Stimulated activated CD8-positive, alpha-beta memory T cell treated with anti-CD3 and anti-CD28 coated beads, Interleukin-12 subunit alpha, Interleukin-12 subunit beta, amount 100 ng/mL, for 4 hours (primary cell): ENCODE results near the gene COL9A1.

Source experiments
- DNase-seq: peaks from one replicate; pipeline ENCODE4 v3.0.0-alpha.2; 2020; ENCODE audit warnings: low read depth

Gene COL9A1

DNA sequence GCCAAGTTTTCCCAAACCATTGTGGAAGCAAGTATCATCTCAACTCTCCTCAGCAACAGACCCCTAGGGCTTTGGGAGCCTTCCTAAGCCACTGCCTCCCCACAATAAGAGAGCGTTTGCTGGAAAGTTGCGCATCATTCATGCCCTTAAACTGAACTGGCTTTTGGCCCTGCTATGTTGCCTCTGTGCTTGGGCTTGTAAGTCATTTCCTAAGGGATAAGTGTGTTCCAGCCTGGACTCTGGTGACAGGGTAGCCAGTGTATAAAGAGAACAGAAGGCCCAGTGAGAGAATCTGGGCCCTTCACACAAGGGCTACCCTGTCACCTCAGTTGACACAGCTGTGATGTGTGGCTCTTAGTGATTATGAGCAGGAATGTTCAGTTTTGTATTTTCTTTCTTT lies 77.8 kb downstream of the COL9A1 start:
- no peak for DNase-seq

GRCh38 chr6:70222439-70222749 lies 80.5 kb downstream of the COL9A1 start:
- DNase-seq: no peak

GRCh38 chr6:70221715-70222438 lies 81.0 kb downstream of the COL9A1 start:
- no peak for DNase-seq

DNA sequence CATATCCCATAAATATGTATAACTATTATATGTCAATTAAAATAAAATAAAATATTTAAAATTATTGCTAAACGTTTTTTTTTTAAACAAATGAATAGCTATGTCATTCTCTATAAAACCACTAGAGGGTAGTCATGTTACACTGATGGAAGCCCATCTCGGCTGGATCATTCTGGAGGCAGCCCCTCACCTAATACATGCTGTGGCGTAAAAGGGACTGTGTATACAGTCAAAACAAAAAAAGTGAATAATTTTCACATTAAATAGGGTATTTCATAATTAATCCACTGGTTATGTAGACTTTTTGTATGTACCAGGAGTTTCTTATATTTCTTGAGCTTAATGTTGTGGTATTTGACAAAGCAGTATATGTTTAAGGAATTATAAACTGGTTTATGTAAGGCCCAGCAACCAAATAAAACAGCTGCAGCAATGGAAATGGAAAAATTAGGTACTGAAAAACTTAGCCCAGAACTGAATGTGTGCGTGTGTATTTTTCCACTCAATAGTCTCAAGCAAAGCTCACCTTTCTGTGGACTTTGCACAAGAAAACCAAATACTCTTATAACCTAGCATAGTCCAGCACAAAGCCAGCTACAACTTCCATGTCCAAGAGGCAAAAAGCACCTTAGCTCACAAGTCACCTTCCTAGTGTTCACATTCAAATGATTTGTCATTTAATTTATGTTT lies 81.7 kb downstream of the COL9A1 start:
- DNase-seq: no peak

GRCh38 chr6:70219943-70220613 lies 82.8 kb downstream of the COL9A1 start:
- no peak for DNase-seq

DNA sequence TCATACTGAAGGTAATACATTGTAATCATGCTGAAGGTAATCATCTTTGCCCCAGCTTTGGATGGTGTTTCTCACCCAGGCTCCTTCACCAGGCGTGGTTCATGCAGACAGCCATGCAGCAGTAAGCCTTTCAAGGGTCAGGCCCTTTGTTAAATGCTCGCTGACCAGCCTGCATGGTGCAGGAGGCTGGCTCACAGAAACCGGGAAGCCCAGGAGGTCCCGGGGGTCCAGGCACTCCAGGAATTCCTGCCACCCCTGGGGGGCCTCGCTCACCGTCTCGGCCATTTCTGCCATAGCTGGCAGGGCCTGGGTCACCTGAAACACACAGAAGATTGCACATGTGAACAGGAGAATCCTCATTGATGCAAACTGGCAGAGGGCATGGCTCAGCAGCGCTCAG lies 86.1 kb downstream of the COL9A1 start:
- no peak for DNase-seq

- DNase-seq: no peak
Measured at GRCh38 chr6:70215460-70216108, 87.3 kb downstream of the COL9A1 start.

DNA sequence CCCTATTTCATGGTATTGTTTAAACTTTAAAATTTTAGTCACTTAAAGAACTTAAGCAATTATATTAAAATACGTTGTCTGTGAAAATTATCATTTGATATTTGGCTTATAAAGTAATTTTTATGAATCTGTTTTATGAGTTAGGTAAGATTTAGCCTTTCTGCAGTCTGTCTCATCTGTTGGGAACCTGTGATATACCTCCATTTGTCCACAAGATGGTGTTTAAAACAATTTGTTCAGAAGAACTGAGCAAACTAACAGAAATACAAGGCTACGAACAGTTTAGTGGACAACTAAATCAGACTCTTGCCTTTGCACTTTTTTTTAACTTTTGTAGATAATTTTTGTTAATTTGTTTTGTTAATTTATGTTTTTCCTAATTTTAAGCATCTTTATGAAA lies 92.4 kb downstream of the COL9A1 start:
- no peak for DNase-seq

GRCh38 chr6:70208235-70208790 lies 94.6 kb downstream of the COL9A1 start:
- no peak for DNase-seq

DNA sequence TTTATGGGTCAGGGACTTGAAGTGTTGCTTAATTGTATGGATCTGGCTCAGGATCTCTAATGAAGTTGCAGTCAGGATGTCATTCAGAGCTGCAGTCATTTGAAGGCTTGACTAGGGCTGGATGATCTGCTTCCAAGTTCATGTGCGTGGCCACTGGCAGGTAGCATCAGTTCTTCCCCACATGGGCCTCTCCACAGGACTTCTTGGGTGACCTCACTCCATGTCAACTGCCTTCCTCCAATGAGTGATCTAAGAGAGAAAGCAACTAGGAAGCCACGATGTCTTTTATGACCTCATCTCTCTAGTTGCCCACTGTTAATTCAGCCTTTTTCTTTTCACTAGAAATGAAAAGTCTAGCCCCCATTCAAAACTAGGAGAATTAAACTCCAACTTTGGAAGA lies 104.1 kb downstream of the COL9A1 start:
- DNase-seq: no peak

DNA sequence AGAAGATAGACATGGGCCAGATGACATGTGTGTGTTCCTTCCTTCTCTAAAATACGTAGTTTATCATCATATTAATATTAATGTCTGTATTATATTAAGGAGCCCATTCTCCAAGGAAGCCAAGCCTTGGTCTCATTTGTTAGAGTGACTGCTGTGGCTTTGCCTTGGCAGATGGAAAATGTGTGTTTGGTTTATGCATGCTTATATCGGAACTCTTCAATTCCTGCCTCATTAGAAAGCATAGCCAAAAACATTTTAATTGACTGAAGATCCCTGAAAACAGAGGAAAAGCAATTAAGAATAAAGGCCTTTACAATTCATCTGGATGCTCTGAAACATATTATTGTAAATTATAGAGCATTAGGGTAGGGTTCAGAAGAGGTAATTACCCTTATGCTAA lies 106.4 kb downstream of the COL9A1 start:
- no peak for DNase-seq

DNA sequence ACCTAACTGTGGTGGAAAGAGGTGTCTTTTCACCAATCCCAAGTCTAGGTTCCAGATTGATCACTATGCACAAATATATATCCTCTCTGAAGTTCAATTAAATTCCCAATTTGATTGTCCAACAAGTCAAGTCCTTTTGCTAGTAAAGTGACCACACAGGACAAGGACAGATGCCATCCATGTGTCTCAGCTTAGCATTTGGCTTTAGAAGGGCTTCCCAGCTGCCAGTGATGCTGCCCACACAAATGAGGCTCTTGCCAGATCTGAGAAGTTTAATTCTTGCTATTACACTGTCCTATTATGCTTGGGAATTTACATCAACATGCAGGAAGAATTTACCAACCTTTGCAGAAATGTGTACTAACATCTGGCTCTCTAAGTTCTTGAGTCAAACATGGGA lies 108.5 kb downstream of the COL9A1 start:
- no peak for DNase-seq

- no peak for DNase-seq
Measured at GRCh38 chr6:70188202-70188601, 114.7 kb downstream of the COL9A1 start.

DNA sequence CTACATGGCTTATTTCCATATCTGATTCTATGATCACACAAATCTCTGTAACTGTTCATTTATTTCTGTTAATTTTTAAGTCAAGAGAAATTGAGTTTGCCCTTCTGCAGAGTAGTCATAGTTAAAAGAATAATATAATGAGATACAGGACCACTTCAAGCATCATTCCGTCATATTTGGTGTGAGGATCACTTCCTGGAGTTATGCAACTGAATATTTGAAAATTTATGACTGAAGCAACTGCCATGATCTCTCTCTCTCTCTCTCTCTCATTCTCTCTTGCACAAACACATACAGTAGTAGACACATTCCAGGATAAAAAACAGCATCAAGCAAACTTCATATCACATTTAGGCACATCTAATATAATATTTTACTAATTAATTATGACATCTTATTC lies 116.4 kb downstream of the COL9A1 start:
- DNase-seq: no peak

DNA sequence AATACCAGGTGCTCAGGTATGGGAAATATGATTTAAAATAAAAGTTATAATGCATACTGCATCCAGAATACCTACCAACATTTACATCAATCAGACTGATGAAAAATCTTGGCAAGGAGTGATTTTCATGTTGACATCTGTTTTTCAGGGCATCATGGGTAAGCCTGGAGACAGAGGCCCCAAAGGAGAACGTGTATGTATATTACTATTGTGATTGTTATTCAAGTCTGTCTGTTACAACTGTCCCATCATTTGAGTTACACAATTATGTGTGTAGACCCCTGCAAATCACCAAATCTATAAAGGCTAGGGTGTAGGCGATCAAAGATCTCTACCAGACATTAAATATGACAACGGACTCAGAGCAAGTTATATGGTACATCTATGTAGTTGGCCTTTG lies 118.2 kb downstream of the COL9A1 start:
- DNase-seq: no peak

- DNase-seq: no peak
Measured at GRCh38 chr6:70183538-70183937, 119.3 kb downstream of the COL9A1 start.

DNA sequence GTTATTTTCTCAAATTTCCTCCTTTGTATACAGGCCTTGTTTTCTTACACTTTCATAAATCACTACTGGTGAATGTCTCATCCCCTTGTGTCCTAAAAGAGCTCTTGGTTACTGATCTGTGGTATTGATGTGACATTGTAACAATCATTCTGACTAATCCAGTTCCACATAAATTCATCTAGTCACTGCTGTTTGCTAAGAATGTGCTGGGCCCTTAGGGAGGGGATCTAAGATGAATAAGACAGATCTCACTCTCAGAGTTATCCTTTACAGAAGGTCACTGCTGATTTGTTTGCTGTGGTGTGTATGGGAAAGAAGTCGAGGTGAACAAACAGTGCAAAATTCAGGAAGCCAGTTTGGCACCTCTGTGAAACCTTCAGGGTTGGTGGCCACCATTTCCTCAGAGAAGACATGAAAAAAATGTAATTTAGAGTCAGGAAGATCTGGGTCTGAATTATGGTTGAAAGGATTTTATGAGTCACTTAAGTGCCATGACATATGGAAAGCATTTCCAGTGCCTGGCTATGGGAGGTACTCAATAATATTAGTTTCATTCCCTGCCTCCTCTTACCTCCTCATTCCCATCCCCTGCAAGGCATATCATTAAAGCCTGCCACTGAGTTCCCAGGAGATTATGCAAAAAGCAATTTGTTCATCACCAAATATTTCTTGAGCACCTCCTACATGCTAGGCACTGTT lies 121.8 kb downstream of the COL9A1 start:
- DNase-seq: no peak

DNA sequence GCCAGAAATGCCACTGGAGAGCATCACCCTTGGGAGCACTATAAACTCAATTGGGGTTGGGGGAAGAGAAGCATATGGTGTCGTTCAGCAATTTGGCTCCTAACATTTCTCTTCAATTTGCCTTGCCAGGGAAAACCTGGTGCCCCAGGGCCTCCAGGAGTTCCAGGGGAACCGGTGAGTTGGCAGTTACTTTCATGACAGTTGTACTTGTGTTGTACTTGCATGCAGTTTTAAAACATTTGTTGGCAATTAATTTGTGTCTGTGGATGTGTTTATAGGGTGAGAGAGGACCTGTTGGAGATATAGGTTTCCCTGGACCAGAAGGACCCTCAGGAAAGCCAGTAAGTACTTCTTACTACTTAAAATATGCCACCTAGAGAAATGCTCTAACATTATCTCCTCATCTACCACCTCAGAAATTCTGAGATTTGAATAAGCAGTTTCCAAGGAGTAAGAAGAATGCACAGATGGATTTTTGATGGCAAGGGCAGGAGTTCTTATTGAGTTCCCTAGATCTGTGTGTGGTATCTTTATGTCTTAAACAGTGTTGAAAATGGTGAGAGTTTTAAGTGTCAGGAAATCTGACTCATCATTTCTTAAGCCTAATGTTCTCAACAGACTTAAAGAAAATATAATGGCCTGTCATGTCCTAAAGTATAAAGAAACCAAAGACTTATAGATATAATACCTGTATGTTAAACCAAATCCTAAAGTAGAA lies 122.5 kb downstream of the COL9A1 start:
- DNase-seq: no peak

DNA sequence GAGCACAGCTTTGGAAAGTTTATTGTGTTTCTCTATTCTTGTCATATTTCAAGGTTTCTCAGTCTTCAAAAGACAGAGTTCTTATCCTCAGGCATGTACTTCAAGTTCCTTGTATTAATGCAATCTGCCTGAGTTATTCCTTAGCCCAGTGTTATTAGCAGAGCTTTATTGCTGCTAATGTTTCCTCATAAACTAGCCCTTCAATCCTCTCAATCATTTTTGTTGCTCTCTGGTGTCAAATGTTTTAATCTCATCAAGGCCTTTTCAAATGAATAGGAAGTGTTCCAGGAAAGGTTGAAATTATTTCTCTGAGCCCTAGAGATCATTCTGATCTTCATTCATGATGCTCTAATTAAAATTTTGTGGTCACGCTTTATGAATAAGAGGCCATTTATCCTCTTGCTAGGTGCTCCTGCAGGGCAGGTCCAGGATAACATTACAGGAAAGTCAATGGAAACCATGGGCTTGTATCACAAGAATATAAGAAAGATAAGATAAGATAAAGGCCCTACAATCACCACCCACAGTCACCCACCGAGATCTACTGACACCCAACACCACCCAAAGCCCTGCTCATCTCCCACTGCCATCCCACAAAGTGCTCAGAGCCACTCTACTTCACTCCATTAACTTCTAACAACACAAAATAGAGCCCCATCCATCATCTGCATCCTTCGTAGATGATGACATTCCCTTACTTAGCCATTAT lies 125.9 kb downstream of the COL9A1 start:
- no peak for DNase-seq

DNA sequence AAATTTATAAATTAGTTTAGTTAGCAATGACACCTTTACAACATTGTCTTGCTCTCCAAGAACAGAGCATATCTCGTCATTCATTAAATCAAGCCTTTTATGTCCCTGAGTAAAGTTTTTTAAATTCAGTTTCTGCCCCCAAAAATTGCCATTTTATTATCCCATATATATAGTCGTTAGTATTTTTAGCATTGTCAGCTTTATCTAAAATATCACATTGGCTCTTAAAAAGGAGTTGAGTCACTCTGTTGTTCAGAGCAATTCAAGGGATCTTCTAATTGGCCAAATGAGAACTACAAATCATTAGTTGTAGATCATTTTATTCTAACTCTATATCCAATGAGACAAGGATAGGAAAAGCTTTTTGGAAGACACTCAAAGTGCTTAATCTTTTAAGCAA lies 127.1 kb downstream of the COL9A1 start:
- DNase-seq: no peak

- no peak for DNase-seq
Measured at GRCh38 chr6:70172252-70172651, 130.6 kb downstream of the COL9A1 start.
